Choroid plexus epithelial cell (primary cell): ENCODE data around the gene TRIM24.
A peak's percentile ranks its signal among the peaks of the same experiment; 100 is the strongest.

Experiments
- DNase-seq: peaks from one replicate; pipeline ENCODE4 v3.0.0-alpha.2; 2010; ENCODE audit warnings: low read depth
- H3K4me3 ChIP-seq: 2 replicates; pipeline ENCODE4 v1.5.1; 2011; ENCODE audit warnings: low read depth, mild to moderate bottlenecking, control low read depth, low read length, moderate library complexity
- TF ChIP-seq, protein P1 (sequence below): conservative IDR thresholded peaks from 2 replicates; pipeline ENCODE4 v1.5.1; 2011; ENCODE audit warnings: low read depth, mild to moderate bottlenecking, control low read depth, inconsistent platforms, low read length, moderate library complexity

The TRIM24 gene

DNA sequence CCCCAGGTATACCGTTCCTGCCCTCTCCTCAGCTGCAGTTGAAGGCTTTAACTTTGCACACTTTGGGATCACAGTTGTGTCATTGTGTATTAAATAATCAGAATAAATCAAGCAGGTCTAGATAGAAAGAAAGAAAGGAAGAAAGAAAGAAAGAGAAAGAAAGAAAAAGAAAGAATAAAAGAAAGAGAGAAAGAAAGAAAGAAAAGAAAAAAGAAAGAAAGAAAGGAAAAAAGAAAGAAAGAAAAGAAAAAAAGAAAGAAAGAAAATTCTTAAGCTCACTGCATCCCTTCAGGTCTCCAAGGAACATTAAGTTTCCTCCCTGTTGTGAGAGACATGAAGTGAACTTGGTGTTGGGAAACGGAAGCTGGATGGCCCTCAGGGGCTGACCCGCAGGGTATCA is 17.2 kb upstream of the TRIM24 start:
- H3K4me3 ChIP-seq, result no peak overlapping the region
- TF ChIP-seq, protein P1, sequence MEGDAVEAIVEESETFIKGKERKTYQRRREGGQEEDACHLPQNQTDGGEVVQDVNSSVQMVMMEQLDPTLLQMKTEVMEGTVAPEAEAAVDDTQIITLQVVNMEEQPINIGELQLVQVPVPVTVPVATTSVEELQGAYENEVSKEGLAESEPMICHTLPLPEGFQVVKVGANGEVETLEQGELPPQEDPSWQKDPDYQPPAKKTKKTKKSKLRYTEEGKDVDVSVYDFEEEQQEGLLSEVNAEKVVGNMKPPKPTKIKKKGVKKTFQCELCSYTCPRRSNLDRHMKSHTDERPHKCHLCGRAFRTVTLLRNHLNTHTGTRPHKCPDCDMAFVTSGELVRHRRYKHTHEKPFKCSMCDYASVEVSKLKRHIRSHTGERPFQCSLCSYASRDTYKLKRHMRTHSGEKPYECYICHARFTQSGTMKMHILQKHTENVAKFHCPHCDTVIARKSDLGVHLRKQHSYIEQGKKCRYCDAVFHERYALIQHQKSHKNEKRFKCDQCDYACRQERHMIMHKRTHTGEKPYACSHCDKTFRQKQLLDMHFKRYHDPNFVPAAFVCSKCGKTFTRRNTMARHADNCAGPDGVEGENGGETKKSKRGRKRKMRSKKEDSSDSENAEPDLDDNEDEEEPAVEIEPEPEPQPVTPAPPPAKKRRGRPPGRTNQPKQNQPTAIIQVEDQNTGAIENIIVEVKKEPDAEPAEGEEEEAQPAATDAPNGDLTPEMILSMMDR, result no peak
- DNase-seq, result no peak

DNA sequence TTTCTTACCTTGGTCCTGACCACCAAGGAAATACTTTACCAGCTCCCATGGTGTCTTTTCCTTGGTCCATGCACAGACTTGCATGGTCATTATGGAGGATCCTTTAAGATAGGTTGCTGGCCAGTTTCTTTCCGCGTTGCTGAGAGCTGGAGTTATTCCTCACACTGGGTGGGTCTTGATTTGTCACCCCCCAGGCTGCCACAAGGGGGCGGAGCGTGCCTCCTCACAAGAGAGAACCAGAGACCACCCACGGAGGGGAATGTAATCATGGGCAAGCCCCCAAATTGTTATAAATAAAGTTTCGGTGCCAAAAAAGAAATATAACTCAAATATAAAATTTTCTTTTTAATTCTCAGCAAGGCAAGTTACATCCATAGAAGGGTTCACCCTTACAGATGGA is 10.5 kb upstream of the TRIM24 start:
- no peak for DNase-seq
- no peak overlapping the region for H3K4me3 ChIP-seq
- TF ChIP-seq, protein P1, result peak; percentile 28

DNA sequence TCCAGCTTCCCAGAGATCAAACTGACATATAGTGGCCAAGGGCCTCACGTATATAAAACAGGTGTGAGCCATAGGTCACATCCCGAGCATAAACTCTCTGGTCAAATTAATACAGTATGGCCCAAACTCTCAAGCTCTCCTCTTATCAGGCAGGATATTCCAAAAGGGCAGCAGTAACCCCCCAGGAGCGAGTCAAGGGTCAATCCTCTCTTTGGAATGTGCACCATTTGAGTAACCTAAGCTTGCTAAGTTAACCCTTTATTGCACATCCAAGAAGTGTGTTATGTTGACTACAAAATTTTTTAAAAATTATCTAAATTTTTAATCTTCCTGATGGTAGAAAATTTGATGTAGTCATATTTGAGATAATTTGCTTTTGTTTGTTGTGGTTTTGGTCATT is 4.5 kb upstream of the TRIM24 start:
- TF ChIP-seq, protein P1, result no peak
- no peak overlapping the region for H3K4me3 ChIP-seq
- DNase-seq, result no peak

DNA sequence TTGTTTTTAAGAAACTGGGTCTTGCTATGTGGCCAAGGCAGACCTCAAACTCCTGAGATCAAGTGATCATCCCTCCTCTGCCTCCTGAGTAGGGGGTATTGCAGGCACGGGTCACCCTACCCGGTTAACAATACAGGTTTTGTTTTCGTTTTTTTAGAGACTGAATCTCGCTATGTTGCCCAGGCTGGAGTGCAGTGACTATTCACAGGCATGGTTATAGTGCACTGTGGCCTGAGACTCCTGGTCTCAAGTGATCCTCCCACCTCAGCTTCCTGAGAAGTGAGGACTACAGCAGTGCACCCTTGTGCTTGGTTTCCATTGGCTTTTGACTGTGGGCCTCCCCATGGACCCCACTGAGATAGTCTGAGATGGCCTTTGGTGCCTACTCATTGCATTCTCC is 3.8 kb upstream of the TRIM24 start:
- no peak overlapping the region for H3K4me3 ChIP-seq
- TF ChIP-seq, protein P1, result no peak
- no peak for DNase-seq

DNA sequence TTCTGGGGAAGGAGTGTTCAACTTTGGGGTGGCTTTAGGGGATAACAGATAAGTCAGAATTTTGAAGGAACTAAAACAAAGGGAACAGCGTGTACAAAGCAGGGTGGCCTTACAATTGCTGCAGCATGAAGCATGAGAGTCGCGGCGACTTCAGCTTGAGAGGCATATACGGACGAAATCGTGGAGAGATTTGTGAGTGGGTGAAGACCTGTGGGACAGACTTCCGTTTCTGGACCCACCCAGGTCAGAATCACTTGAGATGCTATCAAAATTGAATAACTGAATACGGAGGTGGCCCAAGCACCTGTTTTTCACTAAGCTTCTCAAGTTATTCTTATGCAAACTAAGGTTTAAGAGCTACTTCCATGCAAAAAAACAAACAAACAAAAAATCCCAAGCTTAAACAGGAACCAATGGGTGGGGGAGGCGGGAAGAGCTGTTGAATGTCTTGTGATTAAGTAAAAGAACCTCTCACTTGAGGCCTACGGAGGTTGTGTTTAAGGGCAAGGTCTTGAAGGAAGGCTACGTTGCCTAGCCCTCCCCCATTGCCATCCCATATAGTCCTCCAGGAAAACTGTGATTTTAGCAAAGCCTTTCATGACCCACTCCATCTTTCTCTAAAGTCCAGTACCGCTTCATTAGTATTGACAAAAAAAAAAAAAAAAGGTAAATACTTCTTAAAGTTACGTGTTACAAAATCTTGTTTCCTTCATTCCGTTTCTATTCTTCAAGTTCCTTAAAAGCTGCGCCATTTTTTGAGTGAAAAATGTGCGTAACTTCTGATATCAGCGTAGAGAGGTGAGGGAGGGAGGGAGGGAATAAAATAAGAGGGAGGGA is 1.3 kb upstream of the TRIM24 start:
- H3K4me3 ChIP-seq, result peak overlapping the region; percentile 66
- DNase-seq, result no peak
- TF ChIP-seq, protein P1, result no peak

DNA sequence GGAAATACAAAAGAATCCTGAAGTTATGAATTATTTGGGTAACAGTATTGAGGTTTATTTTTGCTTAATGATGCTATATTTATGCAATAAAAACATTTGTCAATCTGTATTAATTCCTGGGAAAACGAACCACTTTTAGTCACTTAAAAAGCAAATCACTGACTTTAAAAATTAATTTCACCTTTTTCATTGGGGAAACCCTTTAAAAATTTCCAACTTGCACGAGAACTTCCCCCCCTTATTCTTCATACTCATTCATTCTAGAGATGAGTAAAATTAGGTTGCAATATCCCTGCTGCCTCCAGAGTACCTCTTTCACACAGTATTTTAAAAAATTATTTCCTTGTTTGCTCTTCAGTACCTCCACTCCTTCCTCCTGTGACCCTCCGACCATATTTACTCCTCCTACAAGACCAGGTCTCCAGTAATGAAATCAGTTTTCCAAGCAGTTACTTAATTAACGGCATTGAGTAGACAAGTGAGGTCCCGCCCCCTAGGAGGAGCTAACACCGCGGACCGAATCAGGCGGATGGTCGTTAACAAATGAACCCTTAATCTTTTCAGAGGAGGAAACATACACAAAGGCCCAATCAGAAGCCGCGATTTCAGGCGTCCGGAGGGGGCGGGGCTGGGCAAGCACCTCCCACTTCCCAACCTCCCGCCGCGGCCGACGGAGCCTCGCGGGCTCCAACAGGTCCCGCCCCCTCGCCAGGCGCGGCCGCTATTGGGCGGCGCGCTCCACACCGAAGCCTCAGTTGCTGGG is 465 bp upstream of the TRIM24 start:
- peak; percentile 99 for DNase-seq
- peak overlapping the region; percentile 66 for H3K4me3 ChIP-seq
- TF ChIP-seq, protein P1, result peak; percentile 34
